GM18951 (cell line): Measurements from ENCODE around the gene PRSS8.

Source experiments
- POLR2A ChIP-seq: IDR thresholded peaks from 4 replicates; pipeline ENCODE4 v1.6.1; 2011; ENCODE audit warnings: mild to moderate bottlenecking; ENCODE audit not compliant: insufficient read length, insufficient read depth; ENCODE audit errors: extremely low read depth
- in situ Hi-C: fragments of 300-500 bp; cut with MboI; formaldehyde crosslinking; loops from one replicate; pipeline ENCODE4 v1.12.0; 2022; ENCODE audit warnings: low sequenced_read_pairs, mixed read lengths, inconsistent platforms; ENCODE audit not compliant: unreplicated experiment

PRSS8 gene

GRCh38 chr16:31083081-31083480 is 52.4 kb downstream of the PRSS8 start:
- in situ Hi-C loops: no loop called here
- no peak for TF ChIP-seq POLR2A

GRCh38 chr16:31082368-31083045 is 53.0 kb downstream of the PRSS8 start:
- in situ Hi-C loops: no loop called here

More at GRCh38 chr16:31082368-31083045, 53.0 kb downstream of the PRSS8 start:
- TF ChIP-seq POLR2A: no peak
